ENCODE data around the gene SLC35D2.
"Not testable (repeated sequence)": the region's sequence is repeated elsewhere in the genome, so short reads cannot be mapped to it uniquely, and the experiment has no call there.

The SLC35D2 gene

DNA sequence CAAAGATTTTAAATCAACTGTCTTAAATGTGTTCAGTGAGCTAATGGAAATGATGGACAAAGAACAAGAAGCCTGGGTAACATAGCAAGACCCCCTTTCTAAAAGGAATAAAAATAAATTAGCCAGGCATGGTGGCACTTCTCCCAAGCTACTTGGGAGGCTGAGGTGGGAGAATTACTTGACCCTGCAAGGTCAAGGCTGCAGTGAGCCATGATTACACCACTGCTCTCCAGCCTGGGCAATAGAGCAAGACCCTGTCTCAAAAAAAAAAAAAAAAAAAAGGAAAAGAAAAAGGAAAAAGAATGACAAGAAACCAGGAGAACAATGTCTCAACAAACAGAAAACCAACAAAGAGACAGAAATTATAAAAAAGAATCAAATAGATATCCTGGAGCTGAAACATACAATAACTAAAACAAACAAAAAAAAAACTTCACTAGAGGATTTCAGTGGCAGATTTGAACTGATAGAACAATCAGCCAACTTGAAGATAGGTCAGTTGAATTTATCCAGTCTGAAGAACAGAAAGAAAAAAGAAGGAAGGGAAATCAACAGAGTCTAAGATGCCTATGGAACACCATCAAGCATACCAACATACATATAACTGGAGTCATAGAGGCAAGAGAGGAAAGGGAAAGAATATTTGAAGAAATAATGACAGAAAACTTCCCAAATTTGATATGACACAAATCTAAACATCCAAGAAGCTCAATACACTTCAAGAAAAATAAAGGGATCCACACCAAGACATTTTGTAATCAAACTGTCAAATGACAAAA is 16.8 kb upstream of the SLC35D2 start:
- no peak for DNase-seq (ENCODE audit: low spot score)

DNA sequence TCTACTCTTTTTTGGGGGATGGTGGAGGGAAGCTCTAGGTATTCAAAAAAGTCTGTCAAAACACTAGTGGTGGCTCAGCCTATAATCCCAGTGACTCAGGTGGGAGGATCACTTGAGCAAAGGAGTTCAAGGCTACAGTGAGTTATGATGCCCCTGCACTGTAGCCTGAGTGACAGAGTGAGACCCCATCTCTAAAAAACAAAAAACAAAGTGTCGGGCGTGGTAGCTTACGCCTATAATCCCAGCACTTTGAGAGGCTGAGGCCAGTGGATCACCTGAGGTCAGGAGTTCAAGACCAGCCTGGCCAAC is 15.8 kb upstream of the SLC35D2 start:
- no peak for DNase-seq (ENCODE audit: low spot score)

DNA sequence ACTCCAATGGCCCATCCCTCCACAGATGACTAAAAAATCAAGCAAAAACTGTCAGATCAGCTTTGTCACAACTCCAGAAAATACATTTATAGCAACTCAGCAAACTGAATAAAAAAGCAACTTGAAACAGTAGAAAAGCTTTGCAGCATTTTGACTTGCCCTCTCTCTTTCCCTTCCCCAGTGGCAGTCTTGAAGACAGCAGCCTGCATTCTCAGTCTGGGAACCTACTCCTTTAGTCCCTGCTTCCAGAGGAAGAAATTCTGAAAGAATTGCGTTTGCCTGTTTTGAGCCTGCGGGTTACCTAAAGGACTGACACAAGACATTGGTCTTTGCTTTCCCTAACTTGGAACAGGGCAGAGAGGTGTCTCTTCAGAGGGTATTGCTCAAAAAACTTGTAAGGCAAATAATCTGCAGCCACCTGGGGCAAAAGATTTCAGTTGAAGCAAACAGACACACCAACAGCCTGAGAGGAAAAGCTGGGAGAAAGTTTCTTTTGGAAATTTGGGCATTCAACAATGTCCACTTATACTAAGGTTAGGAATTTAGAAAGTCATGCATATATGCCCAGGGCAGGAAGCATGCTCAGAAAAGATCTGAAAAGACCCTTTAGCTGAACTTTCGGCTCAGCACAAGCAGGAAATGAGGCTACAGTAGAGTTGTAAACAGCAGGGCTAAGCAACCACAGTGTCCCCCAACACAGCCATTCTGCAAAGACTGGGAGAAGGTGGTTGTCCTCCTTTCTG is 15.2 kb upstream of the SLC35D2 start:
- no peak for DNase-seq (ENCODE audit: low spot score)

DNA sequence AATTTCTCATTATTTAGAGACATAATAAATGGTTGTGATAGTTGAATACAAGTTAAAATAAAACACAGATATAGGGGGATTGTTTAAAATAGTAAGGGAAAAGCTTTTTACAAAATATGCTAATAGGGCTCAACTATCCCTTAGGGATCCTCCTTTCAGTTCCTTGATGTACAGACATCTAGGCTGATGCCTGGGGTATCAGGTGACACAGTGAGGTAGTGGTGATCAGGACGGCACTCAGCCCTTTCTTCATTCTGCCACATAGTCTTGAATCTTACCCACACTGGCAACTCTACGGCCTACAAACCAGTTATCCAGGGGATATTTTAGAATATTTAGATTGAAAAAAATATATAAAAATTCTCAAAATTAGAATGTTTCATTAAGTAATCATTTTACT is 12.5 kb upstream of the SLC35D2 start:
- DNase-seq (ENCODE audit: low spot score): no peak

DNA sequence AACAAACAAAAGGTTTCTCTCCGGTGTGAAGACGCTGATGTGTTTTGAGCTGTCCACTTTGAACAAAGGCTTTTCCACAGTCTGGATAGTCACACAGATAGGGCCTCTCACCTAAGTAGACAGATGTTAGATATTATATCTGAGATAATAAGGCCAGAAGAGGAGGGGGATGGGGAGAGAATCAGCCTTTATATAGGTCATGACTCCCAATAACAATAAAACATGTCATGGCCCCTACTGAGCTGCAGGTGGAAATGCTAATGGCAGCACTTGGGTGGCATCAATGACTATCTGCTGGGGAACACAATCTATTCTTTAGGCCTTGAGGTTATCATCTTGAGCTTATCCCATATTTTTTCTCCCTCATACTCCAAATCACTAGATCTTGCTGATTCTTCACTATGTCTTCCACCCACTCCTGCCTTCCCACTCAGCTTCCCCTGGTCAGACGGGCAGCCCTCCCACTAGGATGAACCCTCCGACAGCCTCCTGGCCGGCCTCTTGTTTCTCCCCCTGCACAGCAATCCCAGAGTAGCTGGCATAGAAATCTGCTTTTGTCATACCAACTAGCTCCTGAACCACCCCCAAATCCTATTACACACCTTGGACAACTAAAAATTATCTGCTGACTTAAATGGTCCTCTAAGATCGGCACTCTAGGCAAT is 11.5 kb upstream of the SLC35D2 start:
- DNase-seq (ENCODE audit: low spot score): no peak

DNA sequence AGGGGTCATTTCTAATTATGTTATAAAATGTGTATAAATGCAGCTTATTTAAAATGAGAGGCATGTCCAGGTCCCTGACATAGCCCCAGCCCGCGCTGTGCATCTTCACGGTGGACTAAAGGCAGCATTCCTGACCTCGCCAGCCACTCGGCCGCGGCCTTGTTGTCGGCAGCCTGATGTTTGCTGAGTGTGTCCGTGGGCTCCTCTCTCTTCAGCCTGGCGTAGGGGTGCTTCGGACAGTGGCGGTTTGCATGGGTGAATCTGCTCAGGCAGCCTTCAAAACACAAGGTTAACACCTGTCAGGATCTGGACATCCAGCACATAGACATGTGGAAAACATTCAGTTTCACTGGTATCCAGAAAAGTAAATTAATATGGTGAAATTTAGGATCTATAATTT is 8.8 kb upstream of the SLC35D2 start:
- DNase-seq (ENCODE audit: low spot score): no peak

DNA sequence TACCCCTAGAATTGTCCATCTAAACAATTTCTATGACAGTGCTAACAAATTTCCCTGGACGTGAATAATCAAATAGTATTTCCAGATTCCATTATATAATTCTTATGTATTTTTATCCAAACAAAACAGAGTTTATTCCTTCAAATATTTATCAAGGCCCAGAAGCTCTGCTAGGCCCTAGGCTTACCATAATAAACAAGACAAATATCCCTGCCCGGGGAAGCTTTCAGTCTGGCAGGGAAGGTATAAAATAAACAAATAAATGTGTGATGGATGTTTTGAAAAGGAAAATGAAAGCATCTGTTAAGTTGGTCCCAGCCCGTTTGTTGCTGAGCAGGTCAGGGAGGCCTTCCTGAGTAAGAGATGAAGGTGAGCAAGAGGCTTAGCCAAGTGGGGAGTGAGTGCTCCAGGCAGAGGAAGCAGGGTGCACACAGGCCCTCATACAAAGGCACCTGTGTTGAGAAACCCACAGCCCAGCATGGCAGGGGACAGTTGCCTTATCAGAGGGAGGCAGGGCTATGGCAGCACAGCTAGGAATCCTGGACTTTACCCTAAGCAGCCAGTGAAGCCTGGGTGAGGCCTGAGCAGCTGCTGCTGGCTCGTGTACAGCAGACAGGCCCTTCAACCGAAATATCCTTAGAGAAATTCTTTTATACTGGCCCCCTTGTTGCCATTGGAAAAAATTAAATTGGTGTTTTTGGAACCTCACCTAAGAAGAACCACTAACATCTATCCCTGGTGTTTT is 7.7 kb upstream of the SLC35D2 start:
- DNase-seq (ENCODE audit: low spot score): no peak

DNA sequence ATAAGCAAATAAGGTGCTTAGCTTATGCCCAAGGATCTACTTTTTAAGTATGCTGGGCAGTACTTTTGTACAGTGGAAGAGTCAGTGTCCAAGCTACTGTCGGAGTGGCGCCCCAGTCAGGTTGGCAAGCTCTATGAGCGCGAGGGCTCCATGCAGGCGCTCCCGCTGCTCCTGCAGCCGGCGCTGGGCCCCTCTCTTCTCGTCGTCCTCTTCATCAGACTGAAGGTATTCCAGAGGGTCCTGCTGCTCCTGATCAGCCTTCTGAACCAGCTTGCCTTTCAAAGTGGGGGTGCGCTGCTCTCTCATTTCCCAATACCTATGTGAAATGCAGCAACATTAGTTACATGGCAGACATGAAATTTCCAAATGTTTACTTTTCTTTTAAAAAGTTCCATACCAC is 4.6 kb upstream of the SLC35D2 start:
- DNase-seq (ENCODE audit: low spot score): no peak

DNA sequence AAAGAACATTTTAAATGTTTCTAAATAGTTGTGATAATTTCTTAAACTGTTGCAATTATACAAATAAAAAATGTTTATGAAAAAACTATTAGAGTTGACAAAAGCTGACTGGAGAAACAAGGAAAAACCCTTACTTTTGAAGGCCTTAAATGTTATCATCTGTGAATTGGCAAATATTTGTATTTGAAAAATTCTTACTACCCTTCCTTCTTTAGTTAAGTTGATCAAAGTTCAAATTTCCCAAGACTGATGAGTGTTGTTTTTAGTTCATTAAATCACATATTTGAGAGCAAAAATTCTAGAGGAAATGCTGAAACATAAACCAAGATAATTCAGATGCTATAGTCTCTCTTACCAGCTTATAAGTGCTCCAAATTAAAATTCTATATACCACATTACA is 2.6 kb upstream of the SLC35D2 start:
- no peak for DNase-seq (ENCODE audit: low spot score)

DNA sequence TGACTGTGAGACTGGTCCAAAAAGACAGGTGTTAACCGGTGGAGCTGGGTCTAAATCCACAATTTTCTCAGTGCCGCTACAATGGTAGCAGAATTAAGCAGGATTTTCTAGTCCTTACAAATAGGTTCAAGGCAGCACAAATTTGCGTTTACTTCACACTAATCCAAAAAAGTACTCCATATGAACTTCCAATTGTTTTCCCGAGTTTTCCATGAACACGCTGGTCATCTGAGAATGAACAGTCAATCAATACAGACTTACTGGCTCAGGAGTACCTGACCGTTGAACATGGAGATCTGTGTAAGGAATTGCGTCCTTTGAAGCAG is 709 bp downstream of the SLC35D2 start:
- peak; percentile 55 for DNase-seq (ENCODE audit: low spot score)

DNA sequence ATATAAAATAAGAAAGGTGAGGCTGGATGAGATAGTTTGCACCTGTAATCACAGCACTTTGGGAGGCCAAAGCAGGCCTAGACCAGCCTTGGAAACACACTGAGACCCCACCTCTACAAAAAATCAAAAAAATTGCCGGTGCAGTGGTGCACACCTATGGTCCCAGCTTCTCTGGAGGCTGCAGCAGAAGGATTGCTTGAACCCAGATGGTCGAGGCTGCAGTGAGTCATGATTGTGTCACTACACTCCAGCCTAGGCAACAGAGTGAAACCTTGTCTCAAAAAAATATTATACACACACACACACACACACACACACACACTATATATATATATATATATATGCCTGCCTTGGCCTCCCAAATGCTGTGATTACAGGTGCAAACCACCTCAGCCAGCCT is 1.3 kb downstream of the SLC35D2 start:
- DNase-seq (ENCODE audit: low spot score): peak; percentile 29

DNA sequence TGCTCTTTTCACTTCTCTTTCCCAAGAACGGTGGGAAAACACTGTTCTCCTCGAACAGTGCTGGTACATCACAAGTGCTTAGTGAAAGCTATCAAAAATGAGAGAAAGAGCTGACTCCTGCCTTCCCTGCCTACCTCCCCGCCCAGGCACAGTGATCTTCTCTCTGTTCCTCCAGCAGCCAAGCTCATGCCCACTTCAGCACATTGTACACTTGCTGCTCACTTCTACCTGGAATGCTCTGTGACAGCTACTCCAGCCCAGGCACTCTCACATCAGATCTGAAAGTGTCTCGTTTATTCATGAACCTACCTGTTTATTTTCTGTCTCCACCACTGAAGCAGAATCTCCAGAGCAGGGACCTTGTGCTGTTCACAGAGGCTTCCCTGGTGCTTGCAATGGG is 1.8 kb downstream of the SLC35D2 start:
- peak; percentile 17 for DNase-seq (ENCODE audit: low spot score)

DNA sequence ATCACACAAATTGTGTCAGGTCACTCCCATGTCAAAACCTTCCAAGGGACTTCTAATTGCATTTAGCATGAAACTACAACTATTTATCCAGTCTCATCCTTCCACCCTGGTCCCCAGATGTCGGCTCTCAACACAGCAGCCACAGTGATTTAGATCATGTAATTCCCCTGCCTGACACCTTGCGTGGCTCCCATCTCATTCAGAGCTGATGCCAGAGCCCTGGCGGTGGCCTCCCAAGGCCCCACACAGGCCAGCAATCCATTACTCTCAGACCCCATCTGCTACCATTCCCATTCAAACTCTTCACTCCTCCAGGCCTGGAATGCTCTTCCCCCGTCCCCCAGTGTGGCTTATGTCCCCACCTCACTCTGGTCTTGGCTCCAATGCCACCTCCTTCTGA is 2.4 kb downstream of the SLC35D2 start:
- no peak for DNase-seq (ENCODE audit: low spot score)

DNA sequence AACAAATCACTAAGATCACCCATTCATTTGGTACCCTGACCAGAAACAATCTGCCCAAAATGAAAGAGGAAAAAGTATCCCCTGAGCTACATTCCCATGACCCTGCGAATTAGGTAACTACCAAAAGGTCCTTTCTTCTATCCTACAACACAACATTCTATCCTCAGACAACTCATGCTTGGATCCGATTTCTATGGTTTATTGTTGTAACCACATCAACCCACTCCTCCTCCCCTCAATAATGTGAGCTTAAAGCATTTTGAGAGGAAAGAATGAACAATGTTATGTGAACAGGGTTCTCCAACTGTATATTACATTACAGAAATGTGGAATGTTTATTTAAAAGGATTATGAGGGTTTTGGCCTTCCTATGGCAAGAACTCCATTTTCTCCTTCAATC is 4.0 kb downstream of the SLC35D2 start:
- peak; percentile 89 for DNase-seq (ENCODE audit: low spot score)

DNA sequence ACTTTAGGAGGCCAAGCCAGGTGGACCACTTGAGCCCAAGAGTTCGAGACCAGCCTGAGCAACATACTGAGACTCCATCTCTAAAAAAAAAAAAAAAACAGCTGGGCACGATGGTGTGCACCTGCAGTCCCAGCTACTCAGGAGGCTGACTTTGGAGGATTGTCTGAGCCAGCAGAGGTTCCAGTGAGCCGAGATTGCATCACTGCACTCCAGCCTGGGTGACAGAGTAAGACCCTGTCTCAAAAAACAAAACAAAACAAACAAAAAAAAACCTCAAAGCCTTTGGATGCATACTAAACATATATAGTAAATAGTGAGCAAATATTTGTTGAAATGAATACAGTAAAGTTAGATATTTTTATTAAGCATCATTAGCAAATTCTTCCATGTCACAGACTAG is 5.3 kb downstream of the SLC35D2 start:
- DNase-seq (ENCODE audit: low spot score): no peak

DNA sequence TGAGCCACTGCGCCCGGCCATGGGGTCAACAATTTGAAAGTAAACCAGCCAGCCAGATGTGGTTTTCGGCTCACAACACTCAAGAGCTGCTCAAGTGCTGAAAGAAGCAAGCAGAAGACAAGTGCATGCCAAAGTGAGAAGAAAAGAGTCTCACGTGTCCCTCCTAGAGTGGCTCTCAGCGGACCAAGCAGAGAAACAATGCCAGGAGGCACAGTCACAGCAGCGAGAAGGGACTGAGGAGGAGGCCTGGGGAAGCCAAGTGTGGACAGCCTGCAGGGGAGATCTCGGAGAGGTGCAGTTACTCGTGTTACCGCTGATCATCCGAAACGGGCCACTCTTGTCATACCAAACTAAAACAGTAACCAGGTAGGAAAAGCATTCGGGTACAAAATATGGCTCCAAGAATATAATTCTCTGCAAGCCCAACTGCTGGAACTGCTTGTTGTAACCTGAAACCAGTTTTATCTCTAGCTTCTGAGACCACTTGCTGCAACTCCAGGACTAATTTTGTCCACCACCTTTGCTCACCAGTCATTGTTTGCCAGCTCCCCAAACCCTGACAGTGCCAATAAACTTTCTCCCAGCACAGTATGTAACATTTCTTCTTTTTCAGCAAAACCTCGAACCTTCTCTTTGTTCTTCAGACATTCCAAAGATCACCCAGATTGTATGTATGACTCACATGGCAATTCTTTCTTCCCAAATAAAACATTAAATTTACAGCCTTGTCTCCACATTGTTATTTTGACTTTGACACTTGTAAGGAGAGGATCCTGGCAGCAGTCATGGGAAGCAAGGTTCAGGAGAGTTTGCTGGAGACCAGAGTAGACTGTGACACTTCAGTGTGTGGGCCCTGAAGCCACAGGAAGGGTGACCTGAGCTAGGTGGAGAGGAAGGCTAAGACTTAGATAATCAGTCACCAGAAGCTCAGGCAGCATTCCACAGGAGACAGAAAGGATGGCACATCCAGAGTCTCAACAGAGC is 6.3 kb downstream of the SLC35D2 start:
- no peak for DNase-seq (ENCODE audit: low spot score)

DNA sequence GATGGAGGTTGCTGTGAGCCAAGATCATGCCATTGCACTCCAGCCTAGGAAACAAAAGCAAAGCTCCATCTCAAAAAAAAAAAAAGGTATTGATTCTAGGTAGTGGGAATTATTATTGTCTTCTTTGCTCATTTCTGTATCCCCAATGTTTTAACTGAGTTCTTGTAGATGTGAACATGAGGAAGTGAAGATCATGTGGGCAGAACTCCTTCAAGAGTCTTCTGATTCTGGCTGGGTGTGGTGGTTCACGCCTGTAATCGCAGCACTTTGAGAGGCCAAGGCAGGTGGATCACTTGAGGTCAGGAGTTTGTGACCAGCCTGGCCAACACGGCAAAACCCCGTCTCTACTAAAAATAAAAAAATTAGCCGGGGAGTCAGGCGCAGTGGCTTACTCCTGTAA is 8.0 kb downstream of the SLC35D2 start:
- DNase-seq (ENCODE audit: low spot score): not testable (repeated sequence)

DNA sequence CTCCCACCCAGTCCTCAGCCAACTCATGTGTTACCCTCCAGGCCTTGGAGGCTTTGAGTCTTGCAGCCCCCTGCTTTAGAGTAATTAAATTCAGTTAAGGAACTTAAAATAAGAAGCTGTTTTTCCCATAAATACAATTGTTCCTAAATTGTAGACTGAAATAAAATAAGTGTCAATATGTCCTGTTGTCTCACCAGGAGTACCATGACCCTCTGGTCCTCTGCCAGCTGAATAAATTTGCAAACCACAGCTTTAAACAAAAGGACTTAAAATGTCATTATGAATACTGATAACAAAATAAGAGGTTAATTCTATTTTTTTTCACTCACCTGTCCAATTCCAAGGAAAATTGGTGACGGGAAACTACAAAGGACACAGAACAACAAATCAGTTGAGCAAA is 15.6 kb downstream of the SLC35D2 start:
- no peak for DNase-seq (ENCODE audit: low spot score)

DNA sequence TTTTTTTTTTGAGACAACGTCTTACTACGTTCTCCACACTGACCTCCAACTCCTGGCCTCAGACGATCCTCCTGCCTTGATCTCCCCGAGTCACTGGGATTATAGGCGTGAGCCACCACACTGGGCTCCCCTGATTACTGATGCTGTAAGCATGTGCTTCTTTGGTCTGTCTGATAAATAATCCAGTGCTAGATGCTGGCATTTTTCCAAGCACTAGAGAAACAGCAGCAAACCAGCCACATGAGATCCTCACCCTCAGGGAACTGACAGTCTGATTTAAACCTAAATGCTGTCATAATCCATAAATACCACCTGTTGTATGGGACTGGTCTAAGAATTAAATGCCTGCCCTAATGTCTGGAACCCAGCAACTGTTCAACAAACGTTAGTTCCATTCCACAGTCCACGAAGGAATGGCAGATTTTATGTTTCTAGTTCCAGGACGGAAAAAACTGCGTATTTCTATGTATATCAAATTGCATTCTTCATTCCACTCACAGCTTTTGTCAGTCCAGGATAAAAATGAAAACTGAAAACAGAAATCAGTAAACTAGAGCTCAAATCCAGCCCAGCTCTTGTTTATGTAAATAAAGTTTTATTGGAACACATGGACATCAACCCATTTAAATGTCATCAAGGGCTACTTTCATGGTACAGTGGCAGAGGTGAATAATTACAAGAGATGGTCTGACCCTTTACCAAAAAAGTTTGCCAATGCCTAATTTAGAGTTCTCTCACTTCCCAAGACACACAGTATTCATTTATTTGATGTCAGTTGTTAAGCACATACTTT is 20.1 kb downstream of the SLC35D2 start:
- no peak for DNase-seq (ENCODE audit: low spot score)

DNA sequence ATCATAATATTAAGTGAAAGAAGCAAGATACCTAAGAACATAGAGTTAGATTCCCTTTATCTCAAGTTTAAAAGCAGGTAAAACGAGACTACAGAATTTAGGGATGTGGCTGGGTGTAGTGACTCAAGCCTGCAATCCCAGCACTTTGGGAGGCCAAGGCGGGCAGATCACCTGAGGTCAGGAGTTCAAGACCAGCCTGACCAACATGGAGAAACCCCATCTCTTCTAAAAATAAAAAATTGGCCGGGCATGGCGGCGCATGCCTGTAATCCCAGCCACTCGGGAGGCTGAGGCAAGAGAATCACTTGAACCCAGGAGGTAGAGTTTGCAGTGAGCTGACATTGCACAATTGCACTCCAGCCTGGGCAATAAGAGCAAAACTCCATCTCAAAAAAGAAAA is 21.4 kb downstream of the SLC35D2 start:
- not testable (repeated sequence) for DNase-seq (ENCODE audit: low spot score)

DNA sequence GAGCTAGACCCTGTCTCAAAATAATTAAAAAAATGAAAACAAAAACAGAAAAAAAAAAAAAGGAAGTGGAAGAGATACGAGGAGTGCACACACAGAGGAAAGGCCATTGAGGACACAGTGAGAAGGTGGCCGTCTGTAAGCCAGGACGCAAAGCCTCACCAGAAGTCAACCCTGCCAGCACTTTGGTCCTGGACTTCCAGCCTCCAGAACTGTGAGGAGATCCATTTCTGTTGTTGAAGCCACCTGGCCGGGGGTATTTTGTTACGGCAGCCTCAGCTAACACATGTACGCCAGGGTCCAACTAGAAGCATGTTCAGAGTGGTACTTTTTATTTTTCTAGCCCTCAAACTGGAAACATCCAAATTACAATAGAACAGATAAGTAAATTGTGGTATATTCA is 21.8 kb downstream of the SLC35D2 start:
- DNase-seq (ENCODE audit: low spot score): no peak

All from pons (tissue), 1 donor.